Psoas muscle (tissue), 8 donors: ENCODE results near the gene GRIPAP1. TPM values are rescaled to one million over a fixed set of nuclear protein-coding genes. Genes with fewer than 3 reads are reported as not detected.

Source experiments
- ATAC-seq, 4 donors: fragments of 200-7000 bp; cut with Tn5 transposase; one replicate each; pipeline ENCODE4 v1.9.1; 2020; ENCODE audit warnings: moderate library complexity in 3 of 4, mild to moderate bottlenecking in 2 of 4
- DNase-seq, 2 donors: peaks; one replicate each; pipeline ENCODE4 v3.0.0-alpha.2; 2020
- H3K27ac ChIP-seq: fragments of 200-600 bp; one replicate; pipeline ENCODE4 v1.8.0; 2022
- H3K27me3 ChIP-seq, 3 donors: fragments of 200-600 bp in 1 of 3; one replicate each; pipeline versions ENCODE4 v1.6.1 to v1.8.0; 2013 to 2022; ENCODE audit warnings: low read length in 2 of 3, mild to moderate bottlenecking in 2 of 3, moderate library complexity in 1 of 3; ENCODE audit not compliant: insufficient read depth in 3 of 3
- H3K36me3 ChIP-seq, 2 donors: fragments of 200-600 bp in 1 of 2; one replicate each; pipeline versions ENCODE4 v1.6.1 to v1.8.0; 2013 to 2022; ENCODE audit warnings: low read depth in 1 of 2, mild to moderate bottlenecking in 1 of 2, moderate library complexity in 1 of 2; ENCODE audit not compliant: insufficient read depth in 1 of 2
- H3K4me1 ChIP-seq: fragments of 200-600 bp; one replicate; pipeline ENCODE4 v1.8.0; 2022
- H3K4me3 ChIP-seq: fragments of 200-600 bp; one replicate; pipeline ENCODE4 v1.8.0; 2022; ENCODE audit warnings: mild to moderate bottlenecking
- H3K9me3 ChIP-seq: fragments of 200-600 bp; one replicate; pipeline ENCODE4 v1.8.0; 2022
- CTCF ChIP-seq: fragments of 200-600 bp; IDR thresholded peaks from one replicate; pipeline ENCODE4 v1.8.0; 2022; ENCODE audit warnings: antibody characterized with exemption
- WGBS, 3 donors: extraction: QIAGEN DNeasy Blood & Tissue Kit; methylation state at CpG; one replicate each; pipeline versions ENCODE4 v1.1.6 to v1.1.7; 2013; 5-methylcytosine and 5-hydroxymethylcytosine counted together
- intact Hi-C, 2 donors: fragments of 100-400 bp; cut with DNase I; formaldehyde crosslinking; loops; one replicate each; pipeline versions ENCODE4 v1.11.0 to v1.14.2; 2022
- polyA plus RNA-seq, 3 donors: library from polyadenylated mRNA; stranded (reverse); fragments of 200-250 nt; gene quantifications; one replicate each; pipeline ENCODE4 v1.2.3, GENCODE V29; 2013
- total RNA-seq, 4 donors: library from RNA; stranded (reverse); fragmentation: NEBNext Ultra II Directional in 2 of 4; extraction: Animal tissue kit (Norgen Biotek cat#: 25700) in 2 of 4; gene quantifications; one replicate each; pipeline versions ENCODE4 v1.2.1 to v1.2.4, GENCODE V29; 2021 to 2023
- donor health status: healthy with polysubstance abuse.
- donor health status: DM: no; HTN: no; CAD: no; lungs with moderate emphysema.
- donor health status: Bipolar disorder and iron deficiency.
- donor health status: healthy.
- donor health status: DM: yes; HTN: yes; CAD: no.
- donor health status: DM: no; HTN: no; CAD: no.
- donor health status: DM: no; HTN: no; CAD: no.
- donor health status: DM: yes; HTN: yes; CAD: no.

Gene GRIPAP1
- total and polyA plus RNA-seq, 7 donors, result 12.6 to 23.6 (median 16.7) TPM

DNA sequence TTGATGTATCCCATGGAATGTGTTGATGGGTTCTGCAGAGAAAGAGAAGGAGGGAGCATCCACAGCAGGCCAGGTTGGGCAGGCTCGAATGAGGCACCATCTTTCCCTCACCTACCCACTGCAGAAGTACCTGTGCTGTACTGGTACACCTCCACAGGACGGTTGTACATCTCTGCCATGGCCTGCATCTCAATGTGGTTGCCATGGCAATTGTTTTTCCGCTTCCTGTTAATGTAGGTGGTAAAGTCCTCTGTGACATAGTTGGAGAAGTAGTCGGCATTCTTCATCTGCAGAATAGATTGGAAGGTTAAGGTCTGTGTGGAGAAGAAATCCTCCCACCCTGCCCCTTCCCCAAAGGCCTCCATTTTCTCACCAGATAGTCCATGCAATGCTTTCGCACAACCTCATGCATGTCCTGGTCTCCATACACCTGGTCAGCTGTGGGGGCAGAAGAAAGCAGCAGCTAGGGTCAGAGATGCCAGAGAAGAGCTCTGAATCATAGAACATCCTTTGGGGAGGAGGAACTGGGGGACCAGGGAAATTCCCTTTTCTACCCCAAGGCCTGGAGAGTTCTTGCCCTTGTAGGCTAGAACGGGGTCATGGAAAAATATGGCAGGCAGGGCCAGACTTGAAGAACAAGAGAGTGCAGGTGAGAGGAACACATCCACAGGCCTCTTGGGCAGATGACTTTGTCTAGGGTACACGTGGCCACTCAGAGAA, 67.3 kb downstream of the GRIPAP1 start:
- Histone ChIP-seq H3K4me3 (no peak overlapping the region), H3K27ac (no peak overlapping the region), H3K36me3 (peaks cover 3 to 51% of the 10 kb centered on the region in 2 donors), H3K9me3 (no peaks in the 10 kb centered on the region), H3K27me3 (no peaks in the 10 kb centered on the region), H3K4me1 (peaks cover 6% of the 10 kb centered on the region)
- no peak for DNase-seq
- no peak for ATAC-seq
- intact Hi-C loops, result no loop called here
- 67 to 87% (median 84%) methylated on average over 6 to 7 of the region's 7 CpGs for WGBS, 3 donors
- no peak for TF ChIP-seq CTCF

GRCh38 chrX:48933757-48934156, 68.3 kb downstream of the GRIPAP1 start:
- no peaks in the 10 kb centered on the region for H3K9me3 ChIP-seq
- no peak for DNase-seq
- ATAC-seq, result no peak
- WGBS, 3 donors, result 88 to 92% (median 91%) methylated on average over 2 of the region's 2 CpGs
- H3K4me1 ChIP-seq, result peaks cover 3% of the 10 kb centered on the region
- no peak overlapping the region for H3K27ac ChIP-seq
- H3K27me3 ChIP-seq, result no peaks in the 10 kb centered on the region
- peaks cover 3 to 52% of the 10 kb centered on the region in 2 donors for H3K36me3 ChIP-seq
- H3K4me3 ChIP-seq, result no peak overlapping the region
- intact Hi-C loops, result no loop called here
- no peak for TF ChIP-seq CTCF

DNA sequence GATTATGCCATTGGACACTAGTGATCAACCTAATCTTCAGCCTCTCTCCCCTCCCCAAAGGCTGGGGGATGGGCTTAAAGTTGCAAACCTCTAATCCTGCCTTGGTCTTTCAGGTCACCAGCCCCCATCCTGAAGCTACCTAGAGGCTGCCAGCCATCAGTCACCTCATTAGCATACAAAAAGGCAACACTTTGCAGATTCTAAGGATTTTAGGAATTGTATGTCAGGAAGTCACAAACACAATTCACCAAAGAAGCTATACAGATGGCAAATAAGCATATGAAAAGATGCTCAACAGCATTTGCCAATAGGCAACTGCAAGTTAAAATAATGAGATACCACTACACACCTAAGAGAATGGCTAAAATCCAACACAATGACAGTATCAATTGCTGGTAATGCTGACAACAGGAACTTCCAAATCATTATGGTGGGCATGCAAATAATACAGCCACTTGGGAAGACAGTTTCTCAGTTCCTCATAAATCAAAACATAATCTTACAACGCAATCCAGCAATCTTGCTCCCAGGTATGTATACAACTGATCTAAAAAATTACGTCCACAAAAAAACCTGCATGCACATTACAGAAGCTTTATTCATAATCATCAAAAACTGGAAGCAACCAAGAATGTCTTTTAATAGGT, 74.2 kb downstream of the GRIPAP1 start:
- intact Hi-C loops, result no loop called here
- no peak for TF ChIP-seq CTCF
- Histone ChIP-seq H3K36me3 (peaks cover 2 to 67% of the 10 kb centered on the region in 2 donors), H3K27me3 (no peaks in the 10 kb centered on the region), H3K4me1 (no peaks in the 10 kb centered on the region), H3K9me3 (no peaks in the 10 kb centered on the region), H3K4me3 (no peak overlapping the region), H3K27ac (no peak overlapping the region)
- ATAC-seq (no peak), DNase-seq (no peak)
- WGBS, 3 donors, result 69 to 95% (median 90%) methylated on average over 2 of the region's 2 CpGs

GRCh38 chrX:48927123-48927522, 74.9 kb downstream of the GRIPAP1 start:
- ATAC-seq (no peak), DNase-seq (no peak)
- Histone ChIP-seq H3K27me3 (no peaks in the 10 kb centered on the region), H3K4me1 (no peaks in the 10 kb centered on the region), H3K36me3 (peaks cover 2 to 67% of the 10 kb centered on the region in 2 donors), H3K4me3 (no peak overlapping the region), H3K9me3 (no peaks in the 10 kb centered on the region), H3K27ac (no peak overlapping the region)
- intact Hi-C loops, result no loop called here
- no peak for TF ChIP-seq CTCF
- WGBS, 3 donors, result 55 to 88% (median 85%) methylated on average over 5 of the region's 5 CpGs
